DND-41 (cell line): ENCODE measurements around the gene EPOP.

Experiments used
- ATAC-seq: fragments of 200-7000 bp; cut with Tn5 transposase; 3 replicates; pipeline ENCODE4 v1.9.1; 2021; ENCODE audit warnings: low read depth; ENCODE audit not compliant: insufficient read depth
- DNase-seq: peaks from one replicate; pipeline ENCODE4 v3.0.0-alpha.2; 2020
- H2AFZ ChIP-seq: 2 replicates; pipeline ENCODE4 v1.6.0; 2012; ENCODE audit warnings: low read depth, low read length
- H3K27ac ChIP-seq: 2 replicates; pipeline ENCODE4 v1.5.1; 2012; ENCODE audit warnings: low read length, inconsistent platforms
- H3K27me3 ChIP-seq: fragments of 200-600 bp; sonication (generic); 2 replicates; pipeline ENCODE4 v1.6.0; 2012; ENCODE audit warnings: low read length, mild to moderate bottlenecking, inconsistent platforms; ENCODE audit not compliant: insufficient read depth, poor library complexity
- H3K36me3 ChIP-seq: 2 replicates; pipeline ENCODE4 v1.5.1; 2012; ENCODE audit warnings: low read length, inconsistent platforms; ENCODE audit not compliant: insufficient read depth
- H3K4me1 ChIP-seq: 2 replicates; pipeline ENCODE4 v1.5.1; 2012; ENCODE audit warnings: mild to moderate bottlenecking, low read length; ENCODE audit not compliant: insufficient read depth
- H3K4me2 ChIP-seq: 2 replicates; pipeline ENCODE4 v1.6.0; 2012; ENCODE audit warnings: mild to moderate bottlenecking, moderate library complexity, low read length, inconsistent platforms; ENCODE audit not compliant: insufficient read depth
- H3K4me3 ChIP-seq, 2 experiments: fragments of 200-600 bp in 1 of 2; shearing (Covaris generic) in 1 of 2; 2 replicates each; pipeline ENCODE4 v1.5.1; 2012 to 2016; ENCODE audit warnings: inconsistent platforms in 2 of 2, low read length in 2 of 2, mild to moderate bottlenecking in 2 of 2, low read depth in 1 of 2, moderate library complexity in 1 of 2
- H3K79me2 ChIP-seq: 2 replicates; pipeline ENCODE4 v1.6.0; 2012; ENCODE audit warnings: low read length, inconsistent platforms; ENCODE audit not compliant: insufficient read depth
- H3K9ac ChIP-seq: 2 replicates; pipeline ENCODE4 v1.6.0; 2012; ENCODE audit warnings: low read depth, mild to moderate bottlenecking, inconsistent platforms, low read length, moderate library complexity
- H3K9me3 ChIP-seq: 2 replicates; pipeline ENCODE4 v1.5.1; 2012; ENCODE audit warnings: low read length, moderate library complexity, mild to moderate bottlenecking, inconsistent platforms; ENCODE audit not compliant: insufficient read depth, severe bottlenecking
- H4K20me1 ChIP-seq: 2 replicates; pipeline ENCODE4 v1.6.0; 2012; ENCODE audit warnings: low read length; ENCODE audit not compliant: insufficient read depth
- EZH2 ChIP-seq: IDR thresholded peaks from 3 replicates; pipeline ENCODE4 v1.6.1; 2012; ENCODE audit warnings: borderline replicate concordance, low read depth, mild to moderate bottlenecking, moderate library complexity, low read length, inconsistent platforms; ENCODE audit not compliant: severe bottlenecking
- TF ChIP-seq, protein P1 (sequence below): IDR thresholded peaks from 2 replicates; pipeline ENCODE4 v1.5.1; 2012; ENCODE audit warnings: borderline replicate concordance, low read length, moderate library complexity, mild to moderate bottlenecking; ENCODE audit not compliant: poor library complexity, severe bottlenecking; ENCODE audit errors: extremely low read depth

EPOP gene

DNA sequence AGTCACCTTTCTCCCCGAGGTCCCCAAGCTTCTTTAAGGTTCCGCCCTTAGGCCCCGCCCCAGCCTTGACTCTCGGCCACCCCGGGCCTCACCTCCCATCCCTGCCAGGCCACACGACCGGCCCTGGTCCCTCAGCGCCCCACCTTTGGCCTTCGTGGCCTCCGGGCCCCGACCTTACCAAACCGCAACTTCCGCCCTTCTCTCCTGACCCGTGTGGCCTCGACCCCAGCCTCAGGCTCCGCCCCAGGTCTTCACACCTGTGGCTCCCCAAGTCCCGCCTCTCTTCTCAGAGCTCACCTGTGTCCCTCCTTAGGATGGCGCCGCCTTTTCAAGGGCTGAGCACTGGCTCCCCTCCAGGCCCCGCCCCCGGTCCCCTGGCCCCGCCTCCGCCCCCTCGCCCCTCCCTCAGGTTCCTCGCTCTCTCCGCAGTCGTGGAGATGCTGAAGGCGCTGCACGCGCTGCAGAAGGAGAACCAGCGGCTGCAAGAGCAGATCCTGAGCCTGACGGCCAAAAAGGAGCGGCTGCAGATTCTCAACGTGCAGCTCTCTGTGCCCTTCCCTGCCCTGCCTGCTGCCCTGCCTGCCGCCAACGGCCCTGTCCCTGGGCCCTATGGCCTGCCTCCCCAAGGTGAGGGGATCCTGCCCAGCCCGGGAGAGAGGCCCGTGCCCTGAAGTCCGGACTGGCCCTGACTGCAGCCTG, 45.3 kb upstream of the EPOP start:
- Histone ChIP-seq H3K27me3 (no peaks in the 10 kb centered on the region), H3K4me3 (no peak overlapping the region), H3K4me1 (peaks cover 10% of the 10 kb centered on the region), H3K79me2 (no peaks in the 10 kb centered on the region), H3K27ac (no peak overlapping the region), H3K9me3 (no peaks in the 10 kb centered on the region), H2AFZ (no peak overlapping the region), H4K20me1 (peaks cover 9% of the 10 kb centered on the region; the same call in 1 of the 2 replicates), H3K9ac (no peak overlapping the region), H3K4me2 (no peak overlapping the region), H3K36me3 (peaks cover 86% of the 10 kb centered on the region)
- TF ChIP-seq EZH2: no peak
- TF ChIP-seq, protein P1, sequence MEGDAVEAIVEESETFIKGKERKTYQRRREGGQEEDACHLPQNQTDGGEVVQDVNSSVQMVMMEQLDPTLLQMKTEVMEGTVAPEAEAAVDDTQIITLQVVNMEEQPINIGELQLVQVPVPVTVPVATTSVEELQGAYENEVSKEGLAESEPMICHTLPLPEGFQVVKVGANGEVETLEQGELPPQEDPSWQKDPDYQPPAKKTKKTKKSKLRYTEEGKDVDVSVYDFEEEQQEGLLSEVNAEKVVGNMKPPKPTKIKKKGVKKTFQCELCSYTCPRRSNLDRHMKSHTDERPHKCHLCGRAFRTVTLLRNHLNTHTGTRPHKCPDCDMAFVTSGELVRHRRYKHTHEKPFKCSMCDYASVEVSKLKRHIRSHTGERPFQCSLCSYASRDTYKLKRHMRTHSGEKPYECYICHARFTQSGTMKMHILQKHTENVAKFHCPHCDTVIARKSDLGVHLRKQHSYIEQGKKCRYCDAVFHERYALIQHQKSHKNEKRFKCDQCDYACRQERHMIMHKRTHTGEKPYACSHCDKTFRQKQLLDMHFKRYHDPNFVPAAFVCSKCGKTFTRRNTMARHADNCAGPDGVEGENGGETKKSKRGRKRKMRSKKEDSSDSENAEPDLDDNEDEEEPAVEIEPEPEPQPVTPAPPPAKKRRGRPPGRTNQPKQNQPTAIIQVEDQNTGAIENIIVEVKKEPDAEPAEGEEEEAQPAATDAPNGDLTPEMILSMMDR: no peak
- DNase-seq (no peak), ATAC-seq (no peak)

GRCh38 chr17:38719289-38719942, 44.7 kb upstream of the EPOP start:
- H2AFZ ChIP-seq: no peak overlapping the region
- no peak overlapping the region for H3K4me3 ChIP-seq
- H3K9ac ChIP-seq: no peak overlapping the region
- no peak for TF ChIP-seq EZH2
- TF ChIP-seq, protein P1: no peak
- peaks cover 85% of the 10 kb centered on the region for H3K36me3 ChIP-seq
- DNase-seq: no peak
- no peak overlapping the region for H3K27ac ChIP-seq
- no peak overlapping the region for H3K4me2 ChIP-seq
- peaks cover 3% of the 10 kb centered on the region; the same call in 1 of the 2 replicates for H3K4me1 ChIP-seq
- H3K79me2 ChIP-seq: no peaks in the 10 kb centered on the region
- H4K20me1 ChIP-seq: peaks cover 9% of the 10 kb centered on the region; the same call in 1 of the 2 replicates
- no peaks in the 10 kb centered on the region for H3K9me3 ChIP-seq
- no peak for ATAC-seq
- H3K27me3 ChIP-seq: no peaks in the 10 kb centered on the region

- H3K79me2 ChIP-seq: no peaks in the 10 kb centered on the region
- H3K4me3 ChIP-seq: no peak overlapping the region
- peaks cover 5% of the 10 kb centered on the region; the same call in 1 of the 2 replicates for H4K20me1 ChIP-seq
- no peak for TF ChIP-seq EZH2
- TF ChIP-seq, protein P1: no peak
- ATAC-seq (no peak), DNase-seq (no peak)
- no peaks in the 10 kb centered on the region for H3K27me3 ChIP-seq
- H3K36me3 ChIP-seq: peaks cover 95% of the 10 kb centered on the region
- no peak overlapping the region for H2AFZ ChIP-seq
- H3K9me3 ChIP-seq: no peaks in the 10 kb centered on the region
- H3K9ac ChIP-seq: no peak overlapping the region
- no peak overlapping the region for H3K27ac ChIP-seq
- H3K4me2 ChIP-seq: no peak overlapping the region
- H3K4me1 ChIP-seq: no peaks in the 10 kb centered on the region
Observed at GRCh38 chr17:38717139-38717745, 42.5 kb upstream of the EPOP start.
